WTC11 (cell line): ENCODE results near the gene TMEM223. TPM values are rescaled to one million over a fixed set of nuclear protein-coding genes. Genes with fewer than 3 reads are reported as not detected.
A peak's percentile ranks its signal among the peaks of the same experiment; 100 is the strongest.

Source experiments
- ATAC-seq: fragments of 200-7000 bp; cut with Tn5 transposase; 2 replicates; pipeline ENCODE4 v1.10.0; 2021; ENCODE audit warnings: mild to moderate bottlenecking, moderate library complexity
- CTCF ChIA-PET: fragments of 300-600 bp; sonication (Branson Sonifier 250); formaldehyde crosslinking; loops from one replicate; lab custom pipeline; 2021; ENCODE audit warnings: antibody characterized with exemption; lab: Charles Lee
- POLR2A ChIA-PET: fragments of 350-600 bp; sonication (Branson Sonifier 250); formaldehyde crosslinking; loops from one replicate; lab custom pipeline; 2021; ENCODE audit warnings: antibody characterized with exemption; lab: Charles Lee
- DNase-seq: peaks from one replicate; pipeline ENCODE4 v3.0.0; 2021; ENCODE audit warnings: low spot score
- H3K27ac Mint-ChIP-seq: 2 replicates; pipeline ENCODE4 v1.8.0; 2021; ENCODE audit warnings: mixed read lengths
- H3K27me3 Mint-ChIP-seq: 2 replicates; pipeline ENCODE4 v1.8.0; 2021; ENCODE audit warnings: low read depth, mild to moderate bottlenecking, moderate library complexity, mixed read lengths
- H3K36me3 Mint-ChIP-seq: 2 replicates; pipeline ENCODE4 v1.8.0; 2021; ENCODE audit warnings: mixed read lengths
- H3K4me1 Mint-ChIP-seq: 2 replicates; pipeline ENCODE4 v1.8.0; 2022; ENCODE audit warnings: mixed read lengths
- H3K4me3 Mint-ChIP-seq: 2 replicates; pipeline ENCODE4 v1.8.0; 2021; ENCODE audit warnings: mild to moderate bottlenecking, moderate library complexity, mixed read lengths
- H3K9me3 Mint-ChIP-seq: 2 replicates; pipeline ENCODE4 v1.8.0; 2021; ENCODE audit warnings: mixed read lengths
- AR ChIP-seq: fragments of 250-450 bp; sonication (Bioruptor Pico); IDR thresholded peaks from 2 replicates; pipeline ENCODE4 v1.9.0; 2021; ENCODE audit warnings: mild to moderate bottlenecking
- ATF3 ChIP-seq: sonication (generic); formaldehyde crosslinking; conservative IDR thresholded peaks from 2 replicates; pipeline ENCODE4 v1.8.1; 2022; ENCODE audit warnings: mild to moderate bottlenecking, missing genetic modification reagents
- CBFB ChIP-seq: sonication (generic); formaldehyde crosslinking; IDR thresholded peaks from 2 replicates; pipeline ENCODE4 v1.8.1; 2022; ENCODE audit warnings: mild to moderate bottlenecking, low read depth, missing genetic modification reagents
- E2F5 ChIP-seq: sonication (generic); formaldehyde crosslinking; IDR thresholded peaks from 2 replicates; pipeline ENCODE4 v1.8.1; 2022; ENCODE audit warnings: mild to moderate bottlenecking, moderate library complexity, missing genetic modification reagents
- ETV6 ChIP-seq: sonication (generic); formaldehyde crosslinking; IDR thresholded peaks from 2 replicates; pipeline ENCODE4 v1.8.1; 2022; ENCODE audit warnings: mild to moderate bottlenecking, missing genetic modification reagents
- FOXJ3 ChIP-seq: sonication (generic); formaldehyde crosslinking; IDR thresholded peaks from 2 replicates; pipeline ENCODE4 v1.9.0; 2021; ENCODE audit warnings: missing genetic modification reagents, mild to moderate bottlenecking, borderline replicate concordance
- IRF2 ChIP-seq: sonication (generic); formaldehyde crosslinking; IDR thresholded peaks from 2 replicates; pipeline ENCODE4 v1.8.0; 2022; ENCODE audit warnings: low read depth, missing genetic modification reagents, borderline replicate concordance
- NFATC4 ChIP-seq: fragments of 250-450 bp; sonication (Bioruptor Pico); IDR thresholded peaks from 2 replicates; pipeline ENCODE4 v1.9.0; 2021; ENCODE audit warnings: mild to moderate bottlenecking
- NR2C2 ChIP-seq: sonication (generic); formaldehyde crosslinking; IDR thresholded peaks from 2 replicates; pipeline ENCODE4 v1.8.0; 2022; ENCODE audit warnings: mild to moderate bottlenecking, missing genetic modification reagents
- NR3C1 ChIP-seq: sonication (generic); formaldehyde crosslinking; conservative IDR thresholded peaks from 2 replicates; pipeline ENCODE4 v1.8.1; 2023; ENCODE audit warnings: low read depth, mild to moderate bottlenecking, missing genetic modification reagents
- RELA ChIP-seq: sonication (generic); formaldehyde crosslinking; IDR thresholded peaks from 2 replicates; pipeline ENCODE4 v1.8.1; 2022; ENCODE audit warnings: missing genetic modification reagents, mild to moderate bottlenecking, borderline replicate concordance
- SMAD4 ChIP-seq: sonication (generic); formaldehyde crosslinking; IDR thresholded peaks from 2 replicates; pipeline ENCODE4 v1.8.0; 2022; ENCODE audit warnings: mild to moderate bottlenecking, missing genetic modification reagents
- TP53 ChIP-seq: sonication (generic); formaldehyde crosslinking; IDR thresholded peaks from 2 replicates; pipeline ENCODE4 v1.8.1; 2023; ENCODE audit warnings: mild to moderate bottlenecking, missing genetic modification reagents
- ZNF317 ChIP-seq: sonication (generic); formaldehyde crosslinking; IDR thresholded peaks from 2 replicates; pipeline ENCODE4 v1.8.1; 2023; ENCODE audit warnings: low read depth, mild to moderate bottlenecking, moderate library complexity, missing genetic modification reagents, borderline replicate concordance
- ZNF671 ChIP-seq: fragments of 250-450 bp; sonication (Bioruptor Pico); IDR thresholded peaks from 2 replicates; pipeline ENCODE4 v1.8.0; 2021; ENCODE audit warnings: mild to moderate bottlenecking
- total RNA-seq: library from RNA; stranded (reverse); gene quantifications from 3 replicates; pipeline ENCODE4 v1.2.3, GENCODE V29; 2021
- TF ChIP-seq, protein P1 (sequence below): sonication (generic); formaldehyde crosslinking; IDR thresholded peaks from 2 replicates; pipeline ENCODE4 v1.8.1; 2023; ENCODE audit warnings: mild to moderate bottlenecking, missing genetic modification reagents
- TF ChIP-seq, protein P2 (sequence below): fragments of 250-450 bp; sonication (Bioruptor Pico); conservative IDR thresholded peaks from 2 replicates; pipeline ENCODE4 v1.9.0; 2021; ENCODE audit warnings: mild to moderate bottlenecking
- TF ChIP-seq, protein P3 (sequence below): fragments of 200-600 bp; IDR thresholded peaks from 2 replicates; pipeline ENCODE4 v1.8.0; 2022; ENCODE audit warnings: antibody characterized with exemption

TMEM223 gene
- total RNA-seq, 1 experiment from 2014 or later, result 26.4 TPM

DNA sequence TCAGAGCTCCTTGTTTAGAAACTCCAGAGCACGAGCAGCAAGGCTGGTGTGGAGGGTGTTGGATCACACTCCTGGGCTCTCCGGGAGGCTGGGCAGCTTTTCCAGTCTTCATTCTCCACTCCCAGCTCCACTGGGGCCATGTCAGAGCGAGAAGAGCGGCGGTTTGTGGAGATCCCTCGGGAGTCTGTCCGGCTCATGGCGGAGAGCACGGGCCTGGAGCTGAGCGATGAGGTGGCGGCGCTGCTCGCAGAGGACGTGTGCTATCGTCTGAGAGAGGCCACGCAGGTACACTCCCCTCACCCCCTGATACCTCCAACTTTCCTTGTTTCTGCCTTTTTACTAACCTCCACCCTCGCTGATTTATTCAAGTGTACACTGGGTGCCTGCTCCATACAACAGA lies 16.2 kb downstream of the TMEM223 start:
- ChIA-PET CTCF (interaction anchor here (1.2 to 11.6 kb wide), 2 partner anchors 11 to 86 kb away, joined by 3 to 121 read pairs; partner anchors contain the start of gene TMEM179B), POLR2A (interaction anchor here (0.6 kb wide), 1 partner anchor 30 kb away, joined by 5 read pairs; no protein-coding TSS in a partner anchor)
- TF ChIP-seq, protein P1, sequence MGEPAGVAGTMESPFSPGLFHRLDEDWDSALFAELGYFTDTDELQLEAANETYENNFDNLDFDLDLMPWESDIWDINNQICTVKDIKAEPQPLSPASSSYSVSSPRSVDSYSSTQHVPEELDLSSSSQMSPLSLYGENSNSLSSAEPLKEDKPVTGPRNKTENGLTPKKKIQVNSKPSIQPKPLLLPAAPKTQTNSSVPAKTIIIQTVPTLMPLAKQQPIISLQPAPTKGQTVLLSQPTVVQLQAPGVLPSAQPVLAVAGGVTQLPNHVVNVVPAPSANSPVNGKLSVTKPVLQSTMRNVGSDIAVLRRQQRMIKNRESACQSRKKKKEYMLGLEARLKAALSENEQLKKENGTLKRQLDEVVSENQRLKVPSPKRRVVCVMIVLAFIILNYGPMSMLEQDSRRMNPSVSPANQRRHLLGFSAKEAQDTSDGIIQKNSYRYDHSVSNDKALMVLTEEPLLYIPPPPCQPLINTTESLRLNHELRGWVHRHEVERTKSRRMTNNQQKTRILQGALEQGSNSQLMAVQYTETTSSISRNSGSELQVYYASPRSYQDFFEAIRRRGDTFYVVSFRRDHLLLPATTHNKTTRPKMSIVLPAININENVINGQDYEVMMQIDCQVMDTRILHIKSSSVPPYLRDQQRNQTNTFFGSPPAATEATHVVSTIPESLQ (CRISPR knock-in tag), result no peak
- TF ChIP-seq IRF2 (CRISPR knock-in tag), result no peak
- TF ChIP-seq AR (CRISPR knock-in tag), result no peak
- no peak for TF ChIP-seq CBFB
- TF ChIP-seq NFATC4, result no peak
- no peak for TF ChIP-seq RELA (CRISPR knock-in tag)
- no peak for TF ChIP-seq E2F5
- no peak for TF ChIP-seq ETV6 (CRISPR knock-in tag)
- no peak for TF ChIP-seq ATF3 (CRISPR knock-in tag)
- TF ChIP-seq FOXJ3, result no peak
- TF ChIP-seq NR2C2 (CRISPR knock-in tag), result no peak
- TF ChIP-seq, protein P2, sequence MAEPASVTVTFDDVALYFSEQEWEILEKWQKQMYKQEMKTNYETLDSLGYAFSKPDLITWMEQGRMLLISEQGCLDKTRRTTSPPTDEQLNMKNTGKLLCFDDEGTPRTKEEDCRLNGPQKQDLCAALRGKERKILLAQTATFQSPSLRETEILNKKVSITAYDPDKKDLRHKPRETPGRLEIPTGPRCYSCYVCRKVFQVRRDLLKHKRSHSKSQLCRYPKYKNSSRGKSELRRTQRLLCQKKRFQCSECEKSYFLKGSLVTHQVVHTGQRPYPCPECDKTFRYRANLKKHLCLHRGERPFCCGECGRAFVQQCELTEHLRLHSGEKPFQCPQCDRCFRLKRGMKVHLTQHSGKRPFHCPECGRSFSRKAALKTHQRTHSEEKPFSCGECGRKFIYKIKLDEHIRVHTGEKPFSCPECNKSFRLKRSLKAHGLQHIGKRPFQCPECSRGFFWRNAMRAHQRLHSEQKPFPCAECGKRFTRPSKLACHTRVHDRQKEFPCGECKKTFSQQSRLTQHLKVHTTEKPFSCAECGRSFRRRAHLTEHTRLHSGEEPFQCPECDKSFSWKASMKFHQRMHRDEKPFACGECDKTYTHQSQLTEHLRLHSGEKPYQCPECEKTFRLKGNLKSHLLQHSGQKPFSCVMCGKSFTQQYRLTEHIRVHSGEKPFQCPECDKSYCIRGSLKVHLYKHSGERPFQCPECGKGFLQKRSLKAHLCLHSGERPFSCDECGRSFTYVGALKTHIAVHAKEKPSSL (CRISPR knock-in tag), result no peak
- Mint-ChIP-seq H3K9me3 (no peaks in the 10 kb centered on the region), H3K36me3 (peaks cover 44% of the 10 kb centered on the region), H3K27me3 (no peaks in the 10 kb centered on the region), H3K4me3 (no peak overlapping the region), H3K4me1 (peaks cover under 1% of the 10 kb centered on the region; the same call in 1 of the 2 replicates), H3K27ac (peak overlapping the region; percentile 82; the same call in 1 of the 2 replicates)
- DNase-seq, result no peak
- no peak for ATAC-seq

GRCh38 chr11:62774407-62774806 lies 17.4 kb downstream of the TMEM223 start:
- ChIA-PET CTCF (interaction anchor here (0.6 to 11.6 kb wide), 4 partner anchors 12 to 196 kb away, joined by 3 to 121 read pairs (median 4); partner anchors contain the start of gene TMEM179B), POLR2A (interaction anchor here (1.0 kb wide), 1 partner anchor 57 kb away, joined by 3 read pairs; no protein-coding TSS in a partner anchor)
- Mint-ChIP-seq H3K27me3 (no peaks in the 10 kb centered on the region; the same call in 1 of the 2 replicates), H3K9me3 (no peaks in the 10 kb centered on the region), H3K4me1 (peaks cover 13% of the 10 kb centered on the region), H3K4me3 (no peak overlapping the region), H3K36me3 (peaks cover 38% of the 10 kb centered on the region), H3K27ac (peak overlapping the region; percentile 49; the same call in 1 of the 2 replicates)
- ATAC-seq (no peak), DNase-seq (no peak)
- TF ChIP-seq TP53 (CRISPR knock-in tag), result no peak
- TF ChIP-seq, protein P3, sequence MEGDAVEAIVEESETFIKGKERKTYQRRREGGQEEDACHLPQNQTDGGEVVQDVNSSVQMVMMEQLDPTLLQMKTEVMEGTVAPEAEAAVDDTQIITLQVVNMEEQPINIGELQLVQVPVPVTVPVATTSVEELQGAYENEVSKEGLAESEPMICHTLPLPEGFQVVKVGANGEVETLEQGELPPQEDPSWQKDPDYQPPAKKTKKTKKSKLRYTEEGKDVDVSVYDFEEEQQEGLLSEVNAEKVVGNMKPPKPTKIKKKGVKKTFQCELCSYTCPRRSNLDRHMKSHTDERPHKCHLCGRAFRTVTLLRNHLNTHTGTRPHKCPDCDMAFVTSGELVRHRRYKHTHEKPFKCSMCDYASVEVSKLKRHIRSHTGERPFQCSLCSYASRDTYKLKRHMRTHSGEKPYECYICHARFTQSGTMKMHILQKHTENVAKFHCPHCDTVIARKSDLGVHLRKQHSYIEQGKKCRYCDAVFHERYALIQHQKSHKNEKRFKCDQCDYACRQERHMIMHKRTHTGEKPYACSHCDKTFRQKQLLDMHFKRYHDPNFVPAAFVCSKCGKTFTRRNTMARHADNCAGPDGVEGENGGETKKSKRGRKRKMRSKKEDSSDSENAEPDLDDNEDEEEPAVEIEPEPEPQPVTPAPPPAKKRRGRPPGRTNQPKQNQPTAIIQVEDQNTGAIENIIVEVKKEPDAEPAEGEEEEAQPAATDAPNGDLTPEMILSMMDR, result no peak
- TF ChIP-seq CBFB, result no peak
- TF ChIP-seq SMAD4 (CRISPR knock-in tag), result no peak
- TF ChIP-seq, protein P2 (CRISPR knock-in tag), result no peak
- TF ChIP-seq ZNF317 (CRISPR knock-in tag), result no peak
- no peak for TF ChIP-seq NR3C1 (CRISPR knock-in tag)
- TF ChIP-seq ZNF671, result no peak
